Measurements from ENCODE around the gene FAM47E. TPM values are rescaled to one million over a fixed set of nuclear protein-coding genes. Genes with fewer than 3 reads are reported as not detected.

FAM47E gene
- total RNA-seq, 1 donor from 2014 or later, result 2.9 TPM

DNA sequence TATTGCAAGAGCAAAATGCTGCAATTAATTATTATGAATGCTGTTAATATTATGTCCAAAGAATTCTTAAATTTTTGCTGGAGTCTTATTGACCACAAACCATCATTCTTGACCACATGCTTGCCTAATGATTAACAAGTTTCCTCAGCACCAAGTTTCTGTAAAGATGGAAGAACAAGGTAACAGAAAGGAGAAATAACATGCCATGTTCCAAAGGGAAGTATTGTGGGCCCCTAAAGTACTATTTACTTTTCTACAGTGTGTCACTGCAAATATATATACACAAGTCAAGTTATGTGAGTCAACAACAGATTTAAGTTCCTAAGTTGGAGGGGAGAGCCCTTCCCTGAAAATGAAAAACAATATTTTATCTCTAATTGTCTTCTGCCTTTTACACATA lies 20.6 kb downstream of the FAM47E start:
- H3K4me3 Mint-ChIP-seq (ENCODE audit: unreplicated experiment), result no peak overlapping the region
- H3K27me3 Mint-ChIP-seq (ENCODE audit: unreplicated experiment), result no peaks in the 10 kb centered on the region
- no peaks in the 10 kb centered on the region for H3K4me1 Mint-ChIP-seq (ENCODE audit: low read depth, unreplicated experiment)
- no peaks in the 10 kb centered on the region for H3K36me3 Mint-ChIP-seq (ENCODE audit: unreplicated experiment)
- H3K27ac Mint-ChIP-seq (ENCODE audit: unreplicated experiment), result no peak overlapping the region
- TF ChIP-seq, protein P1, sequence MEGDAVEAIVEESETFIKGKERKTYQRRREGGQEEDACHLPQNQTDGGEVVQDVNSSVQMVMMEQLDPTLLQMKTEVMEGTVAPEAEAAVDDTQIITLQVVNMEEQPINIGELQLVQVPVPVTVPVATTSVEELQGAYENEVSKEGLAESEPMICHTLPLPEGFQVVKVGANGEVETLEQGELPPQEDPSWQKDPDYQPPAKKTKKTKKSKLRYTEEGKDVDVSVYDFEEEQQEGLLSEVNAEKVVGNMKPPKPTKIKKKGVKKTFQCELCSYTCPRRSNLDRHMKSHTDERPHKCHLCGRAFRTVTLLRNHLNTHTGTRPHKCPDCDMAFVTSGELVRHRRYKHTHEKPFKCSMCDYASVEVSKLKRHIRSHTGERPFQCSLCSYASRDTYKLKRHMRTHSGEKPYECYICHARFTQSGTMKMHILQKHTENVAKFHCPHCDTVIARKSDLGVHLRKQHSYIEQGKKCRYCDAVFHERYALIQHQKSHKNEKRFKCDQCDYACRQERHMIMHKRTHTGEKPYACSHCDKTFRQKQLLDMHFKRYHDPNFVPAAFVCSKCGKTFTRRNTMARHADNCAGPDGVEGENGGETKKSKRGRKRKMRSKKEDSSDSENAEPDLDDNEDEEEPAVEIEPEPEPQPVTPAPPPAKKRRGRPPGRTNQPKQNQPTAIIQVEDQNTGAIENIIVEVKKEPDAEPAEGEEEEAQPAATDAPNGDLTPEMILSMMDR (IDR thresholded peaks at IDR 0.05; ENCODE audit: partially characterized antibody, unreplicated experiment), result no peak
- DNase-seq, result no peak
- H3K9me3 Mint-ChIP-seq (ENCODE audit: unreplicated experiment), result peaks cover 2% of the 10 kb centered on the region

GRCh38 chr4:76272582-76272981 lies 21.1 kb downstream of the FAM47E start:
- no peaks in the 10 kb centered on the region for H3K36me3 Mint-ChIP-seq (ENCODE audit: unreplicated experiment)
- no peaks in the 10 kb centered on the region for H3K4me1 Mint-ChIP-seq (ENCODE audit: low read depth, unreplicated experiment)
- TF ChIP-seq, protein P1 (IDR thresholded peaks at IDR 0.05; ENCODE audit: partially characterized antibody, unreplicated experiment), result no peak
- DNase-seq, result no peak
- peaks cover 2% of the 10 kb centered on the region for H3K9me3 Mint-ChIP-seq (ENCODE audit: unreplicated experiment)
- no peak overlapping the region for H3K4me3 Mint-ChIP-seq (ENCODE audit: unreplicated experiment)
- no peak overlapping the region for H3K27ac Mint-ChIP-seq (ENCODE audit: unreplicated experiment)
- H3K27me3 Mint-ChIP-seq (ENCODE audit: unreplicated experiment), result no peaks in the 10 kb centered on the region

DNA sequence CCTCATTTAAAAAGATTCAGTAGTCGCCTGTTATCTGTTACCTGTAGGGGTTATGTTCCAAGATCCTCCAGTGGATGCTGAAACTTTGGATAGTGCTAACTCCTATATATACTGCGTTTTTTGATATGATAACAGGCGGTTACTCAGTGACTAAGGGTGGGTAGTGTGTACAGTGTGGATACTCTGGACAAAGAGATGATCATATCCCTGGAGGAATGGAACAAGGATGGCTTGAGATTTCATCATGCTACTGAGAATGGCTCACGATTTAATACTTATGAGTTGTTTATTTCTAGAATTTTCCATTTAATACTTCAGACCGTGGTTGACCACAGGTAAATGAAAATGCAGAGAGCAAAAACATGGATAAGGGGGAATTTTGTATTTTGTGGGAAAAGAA lies 21.5 kb downstream of the FAM47E start:
- Mint-ChIP-seq H3K9me3 (ENCODE audit: unreplicated experiment) (peaks cover 2% of the 10 kb centered on the region), H3K4me3 (ENCODE audit: unreplicated experiment) (no peak overlapping the region), H3K36me3 (ENCODE audit: unreplicated experiment) (no peaks in the 10 kb centered on the region), H3K27me3 (ENCODE audit: unreplicated experiment) (no peaks in the 10 kb centered on the region), H3K27ac (ENCODE audit: unreplicated experiment) (no peak overlapping the region), H3K4me1 (ENCODE audit: low read depth, unreplicated experiment) (no peaks in the 10 kb centered on the region)
- TF ChIP-seq, protein P1 (IDR thresholded peaks at IDR 0.05; ENCODE audit: partially characterized antibody, unreplicated experiment), result no peak
- DNase-seq, result no peak

- Mint-ChIP-seq H3K9me3 (ENCODE audit: unreplicated experiment) (peaks cover 2% of the 10 kb centered on the region), H3K36me3 (ENCODE audit: unreplicated experiment) (no peaks in the 10 kb centered on the region), H3K27ac (ENCODE audit: unreplicated experiment) (no peak overlapping the region), H3K4me3 (ENCODE audit: unreplicated experiment) (no peak overlapping the region), H3K4me1 (ENCODE audit: low read depth, unreplicated experiment) (no peaks in the 10 kb centered on the region), H3K27me3 (ENCODE audit: unreplicated experiment) (no peaks in the 10 kb centered on the region)
- TF ChIP-seq, protein P1 (IDR thresholded peaks at IDR 0.05; ENCODE audit: partially characterized antibody, unreplicated experiment), result no peak
- DNase-seq, result no peak
Measured at GRCh38 chr4:76275486-76276124, 24.1 kb downstream of the FAM47E start.

DNA sequence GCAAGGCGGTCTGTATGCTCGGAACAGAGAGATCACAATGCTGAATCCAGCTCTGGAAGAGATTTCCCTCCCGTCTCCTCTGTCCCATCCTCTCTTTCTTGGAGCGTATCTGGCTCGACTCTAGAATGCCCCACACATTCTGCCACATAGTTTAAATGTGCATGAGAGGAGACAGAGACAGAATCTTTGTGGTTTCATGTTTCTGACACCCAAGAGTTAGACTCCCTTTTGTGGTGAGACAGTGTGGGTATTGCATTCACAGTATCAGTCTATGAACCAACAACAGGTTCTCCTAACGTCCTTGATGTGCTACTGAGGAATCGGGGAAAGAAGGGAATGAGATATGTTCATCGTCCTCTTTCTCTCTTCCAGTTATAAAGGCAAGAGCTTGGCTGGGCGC lies 25.3 kb downstream of the FAM47E start:
- H3K36me3 Mint-ChIP-seq (ENCODE audit: unreplicated experiment), result no peaks in the 10 kb centered on the region
- H3K4me1 Mint-ChIP-seq (ENCODE audit: low read depth, unreplicated experiment), result no peaks in the 10 kb centered on the region
- DNase-seq, result no peak
- no peak overlapping the region for H3K27ac Mint-ChIP-seq (ENCODE audit: unreplicated experiment)
- H3K9me3 Mint-ChIP-seq (ENCODE audit: unreplicated experiment), result peaks cover 2% of the 10 kb centered on the region
- H3K4me3 Mint-ChIP-seq (ENCODE audit: unreplicated experiment), result no peak overlapping the region
- TF ChIP-seq, protein P1 (IDR thresholded peaks at IDR 0.05; ENCODE audit: partially characterized antibody, unreplicated experiment), result no peak
- H3K27me3 Mint-ChIP-seq (ENCODE audit: unreplicated experiment), result no peaks in the 10 kb centered on the region

All from glutamatergic neuron (in vitro differentiated cells).